ENCODE results near the gene UBE2L5. TPM values are rescaled to one million over a fixed set of nuclear protein-coding genes. Genes with fewer than 3 reads are reported as not detected.

The UBE2L5 gene
- total and polyA plus RNA-seq, 2 of the 13 experiments (the other 11 are each of a cell fraction or from before 2014, with no cell fraction given), result 0.13 TPM; not detected in 1

GRCh38 chr13:30463787-30464495 is 41.6 kb downstream of the UBE2L5 start (continued):
- no peak for TF ChIP-seq ZHX2 (IDR thresholded peaks at IDR 0.05; ENCODE audit: low read depth)
- TF ChIP-seq ZHX2 (CRISPR knock-in tag; IDR thresholded peaks at IDR 0.05; ENCODE audit: borderline replicate concordance), result peak; percentile 33; the same call in 1 of the 2 replicates
- 0 out of 2 replicates have a peak, but pooled peaks have one; percentile 14 for TF ChIP-seq ZFP91 (CRISPR knock-in tag; IDR thresholded peaks at IDR 0.05; ENCODE audit: borderline replicate concordance)
- TF ChIP-seq FUBP1 (CRISPR knock-in tag; IDR thresholded peaks at IDR 0.05; ENCODE audit: borderline replicate concordance), result no peak
- TF ChIP-seq SAP130 (CRISPR knock-in tag; IDR thresholded peaks at IDR 0.05; ENCODE audit: low read depth), result peak; percentile 20; the same call in 1 of the 2 replicates
- peak; percentile 31; the same call in 1 of the 2 replicates for TF ChIP-seq TMF1 (CRISPR knock-in tag; IDR thresholded peaks at IDR 0.05; ENCODE audit: low read depth)
- TF ChIP-seq SMYD3 (CRISPR knock-in tag; IDR thresholded peaks at IDR 0.05), result 0 out of 2 replicates have a peak, but pooled peaks have one; percentile 56
- TF ChIP-seq JARID2 (CRISPR knock-in tag; IDR thresholded peaks at IDR 0.05; ENCODE audit: insufficient replicate concordance), result no peak
- no peak for TF ChIP-seq ZNF225 (CRISPR knock-in tag; IDR thresholded peaks at IDR 0.05)
- TF ChIP-seq, protein P1, sequence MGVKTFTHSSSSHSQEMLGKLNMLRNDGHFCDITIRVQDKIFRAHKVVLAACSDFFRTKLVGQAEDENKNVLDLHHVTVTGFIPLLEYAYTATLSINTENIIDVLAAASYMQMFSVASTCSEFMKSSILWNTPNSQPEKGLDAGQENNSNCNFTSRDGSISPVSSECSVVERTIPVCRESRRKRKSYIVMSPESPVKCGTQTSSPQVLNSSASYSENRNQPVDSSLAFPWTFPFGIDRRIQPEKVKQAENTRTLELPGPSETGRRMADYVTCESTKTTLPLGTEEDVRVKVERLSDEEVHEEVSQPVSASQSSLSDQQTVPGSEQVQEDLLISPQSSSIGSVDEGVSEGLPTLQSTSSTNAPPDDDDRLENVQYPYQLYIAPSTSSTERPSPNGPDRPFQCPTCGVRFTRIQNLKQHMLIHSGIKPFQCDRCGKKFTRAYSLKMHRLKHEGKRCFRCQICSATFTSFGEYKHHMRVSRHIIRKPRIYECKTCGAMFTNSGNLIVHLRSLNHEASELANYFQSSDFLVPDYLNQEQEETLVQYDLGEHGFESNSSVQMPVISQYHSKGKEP (CRISPR knock-in tag; IDR thresholded peaks at IDR 0.05), result no peak
- no peak for TF ChIP-seq FOXA1 (IDR thresholded peaks at IDR 0.05)
- TF ChIP-seq FOXA1 (CRISPR knock-in tag; IDR thresholded peaks at IDR 0.05), result peak; percentile 80
- TF ChIP-seq, protein P2, sequence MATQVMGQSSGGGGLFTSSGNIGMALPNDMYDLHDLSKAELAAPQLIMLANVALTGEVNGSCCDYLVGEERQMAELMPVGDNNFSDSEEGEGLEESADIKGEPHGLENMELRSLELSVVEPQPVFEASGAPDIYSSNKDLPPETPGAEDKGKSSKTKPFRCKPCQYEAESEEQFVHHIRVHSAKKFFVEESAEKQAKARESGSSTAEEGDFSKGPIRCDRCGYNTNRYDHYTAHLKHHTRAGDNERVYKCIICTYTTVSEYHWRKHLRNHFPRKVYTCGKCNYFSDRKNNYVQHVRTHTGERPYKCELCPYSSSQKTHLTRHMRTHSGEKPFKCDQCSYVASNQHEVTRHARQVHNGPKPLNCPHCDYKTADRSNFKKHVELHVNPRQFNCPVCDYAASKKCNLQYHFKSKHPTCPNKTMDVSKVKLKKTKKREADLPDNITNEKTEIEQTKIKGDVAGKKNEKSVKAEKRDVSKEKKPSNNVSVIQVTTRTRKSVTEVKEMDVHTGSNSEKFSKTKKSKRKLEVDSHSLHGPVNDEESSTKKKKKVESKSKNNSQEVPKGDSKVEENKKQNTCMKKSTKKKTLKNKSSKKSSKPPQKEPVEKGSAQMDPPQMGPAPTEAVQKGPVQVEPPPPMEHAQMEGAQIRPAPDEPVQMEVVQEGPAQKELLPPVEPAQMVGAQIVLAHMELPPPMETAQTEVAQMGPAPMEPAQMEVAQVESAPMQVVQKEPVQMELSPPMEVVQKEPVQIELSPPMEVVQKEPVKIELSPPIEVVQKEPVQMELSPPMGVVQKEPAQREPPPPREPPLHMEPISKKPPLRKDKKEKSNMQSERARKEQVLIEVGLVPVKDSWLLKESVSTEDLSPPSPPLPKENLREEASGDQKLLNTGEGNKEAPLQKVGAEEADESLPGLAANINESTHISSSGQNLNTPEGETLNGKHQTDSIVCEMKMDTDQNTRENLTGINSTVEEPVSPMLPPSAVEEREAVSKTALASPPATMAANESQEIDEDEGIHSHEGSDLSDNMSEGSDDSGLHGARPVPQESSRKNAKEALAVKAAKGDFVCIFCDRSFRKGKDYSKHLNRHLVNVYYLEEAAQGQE (IDR thresholded peaks at IDR 0.05; ENCODE audit: borderline replicate concordance in 1 of 2, low read depth in 1 of 2, low read length in 2 of 2), result peak in 1 of 2 experiments; percentile 18; a peak in 1 of 4 replicates

All from HepG2 (cell line).